ENCODE results near the gene ASAP2. TPM values are rescaled to one million over a fixed set of nuclear protein-coding genes. Genes with fewer than 3 reads are reported as not detected.

ASAP2 gene
- total and polyA plus RNA-seq, 9 of the 15 experiments (the other 6 are each of a cell fraction or from before 2014, with no cell fraction given), result 0.06 to 4.3 (median 3.1) TPM

GRCh38 chr2:9169349-9170107 lies 37.1 kb upstream of the ASAP2 start (continued):
- TF ChIP-seq GTF2F1 (IDR thresholded peaks at IDR 0.05; ENCODE audit: low read depth, low read length) (no peak), E2F3 (CRISPR knock-in tag; IDR thresholded peaks at IDR 0.05) (peak; percentile 97), OTX1 (CRISPR knock-in tag; IDR thresholded peaks at IDR 0.05) (peak; percentile 92), DDX20 (tag; IDR thresholded peaks at IDR 0.05; ENCODE audit: low read depth) (peak; percentile 94), YY1 (IDR thresholded peaks at IDR 0.05; ENCODE audit: borderline replicate concordance in 1 of 3, control insufficient read depth in 1 of 3, extremely low read depth in 1 of 3, insufficient read depth in 3 of 3, insufficient read length in 1 of 3, insufficient replicate concordance in 2 of 3, low read depth in 1 of 3, low read length in 2 of 3) (peak in 1 of 3 experiments; percentile 36), ETV1 (tag; conservative IDR thresholded peaks at IDR 0.05; ENCODE audit: low read depth) (peak; percentile 79), POLR2A (conservative IDR thresholded peaks at IDR 0.05) (no peak), ZNF140 (CRISPR knock-in tag; IDR thresholded peaks at IDR 0.05) (peak; percentile 71; the same call in 1 of the 2 replicates), SMARCA5 (IDR thresholded peaks at IDR 0.05) (no peak), IFI16 (CRISPR knock-in tag; IDR thresholded peaks at IDR 0.05) (peak; percentile 77), CREB3 (tag; conservative IDR thresholded peaks at IDR 0.05; ENCODE audit: low read depth) (peak; percentile 99), ZNF583 (CRISPR knock-in tag; IDR thresholded peaks at IDR 0.05) (peak; percentile 98), ZNF445 (CRISPR knock-in tag; IDR thresholded peaks at IDR 0.05; ENCODE audit: low read depth) (peak; percentile 93), ARID3B (CRISPR knock-in tag; IDR thresholded peaks at IDR 0.05; ENCODE audit: borderline replicate concordance) (peak; percentile 75; the same call in 1 of the 2 replicates), ATF6 (CRISPR knock-in tag; IDR thresholded peaks at IDR 0.05) (no peak), ZNF197 (CRISPR knock-in tag; IDR thresholded peaks at IDR 0.05; ENCODE audit: low read depth) (peak; percentile 97), POLR2H (tag; IDR thresholded peaks at IDR 0.05; ENCODE audit: low read depth) (no peak), ZNF75A (CRISPR knock-in tag; IDR thresholded peaks at IDR 0.05) (peak; percentile 80; the same call in 1 of the 2 replicates), HDAC8 (tag; IDR thresholded peaks at IDR 0.05) (peak; percentile 96)
- TF ChIP-seq, protein P1, sequence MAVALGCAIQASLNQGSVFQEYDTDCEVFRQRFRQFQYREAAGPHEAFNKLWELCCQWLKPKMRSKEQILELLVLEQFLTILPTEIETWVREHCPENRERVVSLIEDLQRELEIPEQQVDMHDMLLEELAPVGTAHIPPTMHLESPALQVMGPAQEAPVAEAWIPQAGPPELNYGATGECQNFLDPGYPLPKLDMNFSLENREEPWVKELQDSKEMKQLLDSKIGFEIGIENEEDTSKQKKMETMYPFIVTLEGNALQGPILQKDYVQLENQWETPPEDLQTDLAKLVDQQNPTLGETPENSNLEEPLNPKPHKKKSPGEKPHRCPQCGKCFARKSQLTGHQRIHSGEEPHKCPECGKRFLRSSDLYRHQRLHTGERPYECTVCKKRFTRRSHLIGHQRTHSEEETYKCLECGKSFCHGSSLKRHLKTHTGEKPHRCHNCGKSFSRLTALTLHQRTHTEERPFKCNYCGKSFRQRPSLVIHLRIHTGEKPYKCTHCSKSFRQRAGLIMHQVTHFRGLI (CRISPR knock-in tag; IDR thresholded peaks at IDR 0.05), result peak; percentile 97
